Stromal cell of bone marrow (primary cell): ENCODE results near the gene CEND1.

Source experiments
- DNase-seq: peaks from one replicate; pipeline ENCODE4 v3.0.0-alpha.2; 2012; ENCODE audit warnings: low read depth

The CEND1 gene

GRCh38 chr11:777288-778255 is 12.3 kb downstream of the CEND1 start, which contains the start of gene GATD1:
TSS of gene GATD1 (minus strand) at chr11:777487. CDS start at chr11:777462, 25 bp downstream.
- peak; percentile 73 for DNase-seq

GRCh38 chr11:776561-777287 is 13.2 kb downstream of the CEND1 start:
- no peak for DNase-seq

- no peak for DNase-seq
These were observed 13.7 kb downstream of the CEND1 start for GRCh38 chr11:776263-776560.

- no peak for DNase-seq
These were observed 14.9 kb downstream of the CEND1 start for GRCh38 chr11:774873-775592.

- DNase-seq = no peak
These were observed 16.1 kb downstream of the CEND1 start for GRCh38 chr11:773830-774229.

GRCh38 chr11:773425-773824 is 16.5 kb downstream of the CEND1 start:
- DNase-seq = no peak

GRCh38 chr11:772429-773390 is 17.2 kb downstream of the CEND1 start:
- no peak for DNase-seq

GRCh38 chr11:771617-772204 is 18.2 kb downstream of the CEND1 start:
- DNase-seq = no peak

- DNase-seq = no peak
These were observed 19.0 kb downstream of the CEND1 start for GRCh38 chr11:770642-771616.

GRCh38 chr11:769887-770641 is 19.8 kb downstream of the CEND1 start:
- DNase-seq = no peak

- DNase-seq = no peak
These were observed 22.7 kb downstream of the CEND1 start for GRCh38 chr11:767238-767637.

GRCh38 chr11:766936-767210 is 23.0 kb downstream of the CEND1 start:
- no peak for DNase-seq

GRCh38 chr11:766106-766935 is 23.6 kb downstream of the CEND1 start:
- no peak for DNase-seq

- DNase-seq = no peak
These were observed 24.1 kb downstream of the CEND1 start for GRCh38 chr11:765802-766091.

- no peak for DNase-seq
These were observed 24.7 kb downstream of the CEND1 start for GRCh38 chr11:765025-765801.

GRCh38 chr11:764322-765024 is 25.4 kb downstream of the CEND1 start:
- DNase-seq = no peak
